Measurements from ENCODE around the gene PLCL1.

- TF ChIP-seq POLR2A (IDR thresholded peaks at IDR 0.05), result no peak
- no peak for TF ChIP-seq CTCF (IDR thresholded peaks at IDR 0.05)
Measured at GRCh38 chr2:197958592-197959150, 154.3 kb downstream of the PLCL1 start.

Measured in lower leg skin (tissue), 3 donors.